ENCODE data around the gene PEAR1.
A peak's percentile ranks its signal among the peaks of the same experiment; 100 is the strongest.

Gene PEAR1

DNA sequence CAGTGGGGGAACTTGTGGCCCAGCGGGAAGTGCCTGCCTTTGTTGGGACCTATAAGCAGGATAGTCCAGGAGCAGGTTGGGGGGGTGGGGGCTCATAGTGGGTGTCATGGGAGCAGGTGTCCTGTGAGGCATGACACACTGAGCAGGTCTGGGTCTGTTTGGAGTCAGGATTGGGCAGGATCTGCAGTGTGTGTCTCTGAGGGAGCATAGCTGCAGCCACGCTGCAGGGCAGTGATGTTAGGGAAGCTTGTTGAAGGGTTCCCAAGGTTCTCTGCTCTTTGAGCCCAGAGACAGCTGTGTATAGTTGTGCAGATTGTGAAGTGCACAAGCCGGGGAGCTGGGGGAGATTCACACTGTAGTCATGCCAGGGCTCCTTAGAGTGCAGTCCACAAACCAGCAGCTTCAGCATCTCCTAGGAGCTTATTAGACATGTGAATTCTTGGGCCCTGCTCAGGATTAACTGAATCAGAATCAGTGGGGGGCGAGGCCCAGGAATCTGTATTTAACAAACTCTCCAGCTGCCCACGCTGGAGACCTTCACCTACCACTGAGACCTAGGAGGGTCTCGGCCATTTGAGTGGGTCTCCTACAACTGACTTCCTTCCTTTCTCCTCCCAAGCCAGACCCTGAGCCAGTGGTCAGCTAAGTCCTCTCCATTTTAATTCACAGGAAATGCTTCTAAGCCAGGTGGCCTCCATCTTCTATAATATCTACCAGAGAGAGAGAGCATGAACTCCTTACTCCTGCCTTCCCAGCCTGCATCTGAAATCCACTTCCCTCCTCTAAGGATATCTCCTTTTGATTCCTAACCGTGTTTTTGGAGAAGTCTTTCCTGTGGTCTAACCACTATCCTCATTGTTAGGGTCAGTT is 45.7 kb upstream of the PEAR1 start:
- H2BK120ac ChIP-seq (ENCODE audit: low read depth, low read length): no peak overlapping the region
- no peak overlapping the region for H2BK12ac ChIP-seq (ENCODE audit: low read length in 2 of 2)
- H3K27ac ChIP-seq (ENCODE audit: low read length, poor library complexity, severe bottlenecking): no peak overlapping the region
- no peak overlapping the region for H3K4ac ChIP-seq (ENCODE audit: low read depth in 1 of 2, low read length in 2 of 2)
- no peak overlapping the region for H4K91ac ChIP-seq (ENCODE audit: low read length)
- WGBS: 61% methylated on average over 7 of the region's 7 CpGs
- no peak overlapping the region for H3K4me3 ChIP-seq (ENCODE audit: insufficient read depth in 1 of 2, low read depth in 1 of 2, low read length in 2 of 2)
- H3K4me1 ChIP-seq (ENCODE audit: control insufficient read depth, insufficient read depth, low read depth, low read length): peaks cover 22% of the 10 kb centered on the region
- H3K14ac ChIP-seq (ENCODE audit: low read length in 2 of 2): no peak overlapping the region
- no peak for DNase-seq
- H3K27me3 ChIP-seq (ENCODE audit: control insufficient read depth in 1 of 2, insufficient read depth in 1 of 2, low read length in 2 of 2): peaks cover 76 to 80% of the 10 kb centered on the region in 2 experiments
- no peak overlapping the region for H3K23ac ChIP-seq (ENCODE audit: low read length in 2 of 2)
- H4K8ac ChIP-seq (ENCODE audit: low read length): no peak overlapping the region
- no peaks in the 10 kb centered on the region for H3K9me3 ChIP-seq (ENCODE audit: control insufficient read depth, low read length)
- H3K36me3 ChIP-seq (ENCODE audit: control insufficient read depth in 1 of 2, insufficient read depth in 2 of 2, low read depth in 1 of 2, low read length in 2 of 2): peaks cover 0 to 4% of the 10 kb centered on the region in 2 experiments
- no peaks in the 10 kb centered on the region for H3K79me1 ChIP-seq (replicated peaks; ENCODE audit: low read length, poor library complexity, severe bottlenecking)
- no peak overlapping the region for H2AFZ ChIP-seq (ENCODE audit: low read depth, low read length)
- H2AK5ac ChIP-seq (ENCODE audit: low read length, severe bottlenecking): no peak overlapping the region
- H3K18ac ChIP-seq (ENCODE audit: low read depth in 1 of 2, low read length in 2 of 2): no peak overlapping the region
- H2BK15ac ChIP-seq (ENCODE audit: low read depth, poor library complexity, severe bottlenecking): no peak overlapping the region
- H3K9ac ChIP-seq (ENCODE audit: low read length): no peak overlapping the region
- no peak overlapping the region for H3K4me2 ChIP-seq (ENCODE audit: low read length, poor library complexity, severe bottlenecking)
- no peak overlapping the region for H2BK5ac ChIP-seq (ENCODE audit: low read depth, low read length, poor library complexity, severe bottlenecking)

DNA sequence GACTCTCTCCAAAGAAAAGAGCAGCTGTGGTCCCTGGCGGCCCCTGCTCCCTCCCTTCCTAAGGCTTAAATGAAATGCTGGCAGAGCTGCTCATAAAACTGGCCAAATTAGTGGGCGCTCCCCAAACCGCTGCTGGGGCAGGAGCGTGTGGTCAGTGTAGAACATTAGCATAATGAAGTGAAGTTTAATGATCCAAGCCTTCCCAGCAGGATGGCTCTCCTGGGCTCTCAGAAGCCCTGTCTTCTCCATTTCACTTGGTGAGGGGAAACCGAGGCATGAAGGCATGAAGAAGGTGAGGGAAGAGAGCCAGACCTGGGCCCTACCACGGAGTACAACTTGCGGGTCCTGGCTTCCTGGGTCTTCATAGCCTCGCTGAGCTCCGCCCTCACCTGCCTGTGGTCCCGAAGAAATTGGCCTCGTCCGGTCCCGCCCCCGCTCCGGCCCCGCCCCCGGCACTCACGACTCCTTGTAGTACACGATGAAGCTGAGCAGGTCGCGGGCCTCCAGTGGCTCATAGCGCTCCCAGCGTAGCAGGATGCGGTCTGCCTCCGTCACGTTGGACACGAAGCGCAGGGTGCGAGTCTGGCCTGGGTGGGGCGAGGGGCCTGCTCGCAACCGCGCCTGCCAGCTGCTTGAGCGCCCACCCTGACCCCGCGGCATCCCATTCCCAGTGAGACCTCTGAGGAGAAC is 44.9 kb upstream of the PEAR1 start:
- H3K18ac ChIP-seq (ENCODE audit: low read depth in 1 of 2, low read length in 2 of 2): no peak overlapping the region
- no peak overlapping the region for H2BK120ac ChIP-seq (ENCODE audit: low read depth, low read length)
- H3K36me3 ChIP-seq (ENCODE audit: control insufficient read depth in 1 of 2, insufficient read depth in 2 of 2, low read depth in 1 of 2, low read length in 2 of 2): peaks cover 0 to 6% of the 10 kb centered on the region in 2 experiments
- H4K91ac ChIP-seq (ENCODE audit: low read length): no peak overlapping the region
- H2BK15ac ChIP-seq (ENCODE audit: low read depth, poor library complexity, severe bottlenecking): no peak overlapping the region
- H3K27me3 ChIP-seq (ENCODE audit: control insufficient read depth in 1 of 2, insufficient read depth in 1 of 2, low read length in 2 of 2): peaks cover 73 to 80% of the 10 kb centered on the region in 2 experiments
- no peak overlapping the region for H3K4me3 ChIP-seq (ENCODE audit: insufficient read depth in 1 of 2, low read depth in 1 of 2, low read length in 2 of 2)
- peaks cover 22% of the 10 kb centered on the region for H3K4me1 ChIP-seq (ENCODE audit: control insufficient read depth, insufficient read depth, low read depth, low read length)
- H3K9me3 ChIP-seq (ENCODE audit: control insufficient read depth, low read length): no peaks in the 10 kb centered on the region
- peak overlapping the region in 1 of 2 experiments; percentile 70 for H3K23ac ChIP-seq (ENCODE audit: low read length in 2 of 2)
- H3K9ac ChIP-seq (ENCODE audit: low read length): no peak overlapping the region
- no peak overlapping the region for H2BK12ac ChIP-seq (ENCODE audit: low read length in 2 of 2)
- no peak overlapping the region for H2AFZ ChIP-seq (ENCODE audit: low read depth, low read length)
- H3K79me1 ChIP-seq (replicated peaks; ENCODE audit: low read length, poor library complexity, severe bottlenecking): no peaks in the 10 kb centered on the region
- H3K4ac ChIP-seq (ENCODE audit: low read depth in 1 of 2, low read length in 2 of 2): no peak overlapping the region
- 10% methylated on average over 36 of the region's 36 CpGs for WGBS
- no peak for DNase-seq
- H2AK5ac ChIP-seq (ENCODE audit: low read length, severe bottlenecking): no peak overlapping the region
- no peak overlapping the region for H3K4me2 ChIP-seq (ENCODE audit: low read length, poor library complexity, severe bottlenecking)
- H2BK5ac ChIP-seq (ENCODE audit: low read depth, low read length, poor library complexity, severe bottlenecking): no peak overlapping the region
- no peak overlapping the region for H4K8ac ChIP-seq (ENCODE audit: low read length)
- peak overlapping the region in 1 of 2 experiments; percentile 72 for H3K14ac ChIP-seq (ENCODE audit: low read length in 2 of 2)
- no peak overlapping the region for H3K27ac ChIP-seq (ENCODE audit: low read length, poor library complexity, severe bottlenecking)

DNA sequence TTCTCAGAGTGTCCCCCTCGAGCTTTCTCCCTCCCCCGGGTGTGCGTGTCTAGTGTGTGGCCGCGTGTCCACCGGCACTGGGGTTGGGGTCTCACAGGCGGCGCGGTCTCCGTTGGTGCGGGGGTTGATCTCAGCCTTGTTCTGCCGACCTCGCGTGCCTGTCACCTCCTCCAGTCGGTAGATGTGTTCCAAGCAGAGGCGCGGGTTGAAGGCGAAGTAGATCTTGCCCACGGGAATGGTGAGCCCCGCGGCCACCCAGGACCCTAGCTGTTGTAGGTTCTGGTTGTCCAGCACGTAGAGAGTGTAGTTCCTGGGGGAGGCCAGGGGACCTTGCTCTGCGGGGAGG is 44.4 kb upstream of the PEAR1 start:
- Histone ChIP-seq H3K4me3 (ENCODE audit: insufficient read depth in 1 of 2, low read depth in 1 of 2, low read length in 2 of 2) (no peak overlapping the region), H3K23ac (ENCODE audit: low read length in 2 of 2) (peak overlapping the region in 1 of 2 experiments; percentile 70), H3K9ac (ENCODE audit: low read length) (no peak overlapping the region), H3K27ac (ENCODE audit: low read length, poor library complexity, severe bottlenecking) (no peak overlapping the region), H2BK15ac (ENCODE audit: low read depth, poor library complexity, severe bottlenecking) (no peak overlapping the region), H2AFZ (ENCODE audit: low read depth, low read length) (no peak overlapping the region), H2BK120ac (ENCODE audit: low read depth, low read length) (no peak overlapping the region), H3K36me3 (ENCODE audit: control insufficient read depth in 1 of 2, insufficient read depth in 2 of 2, low read depth in 1 of 2, low read length in 2 of 2) (peaks cover 0 to 9% of the 10 kb centered on the region in 2 experiments), H3K27me3 (ENCODE audit: control insufficient read depth in 1 of 2, insufficient read depth in 1 of 2, low read length in 2 of 2) (peaks cover 73 to 80% of the 10 kb centered on the region in 2 experiments), H3K9me3 (ENCODE audit: control insufficient read depth, low read length) (no peaks in the 10 kb centered on the region), H4K91ac (ENCODE audit: low read length) (no peak overlapping the region), H3K18ac (ENCODE audit: low read depth in 1 of 2, low read length in 2 of 2) (no peak overlapping the region), H2AK5ac (ENCODE audit: low read length, severe bottlenecking) (no peak overlapping the region), H3K14ac (ENCODE audit: low read length in 2 of 2) (peak overlapping the region in 1 of 2 experiments; percentile 72), H2BK5ac (ENCODE audit: low read depth, low read length, poor library complexity, severe bottlenecking) (no peak overlapping the region), H3K4me1 (ENCODE audit: control insufficient read depth, insufficient read depth, low read depth, low read length) (peaks cover 22% of the 10 kb centered on the region), H3K4me2 (ENCODE audit: low read length, poor library complexity, severe bottlenecking) (no peak overlapping the region), H4K8ac (ENCODE audit: low read length) (no peak overlapping the region), H3K79me1 (replicated peaks; ENCODE audit: low read length, poor library complexity, severe bottlenecking) (no peaks in the 10 kb centered on the region), H3K4ac (ENCODE audit: low read depth in 1 of 2, low read length in 2 of 2) (no peak overlapping the region), H2BK12ac (ENCODE audit: low read length in 2 of 2) (no peak overlapping the region)
- no peak for DNase-seq
- 24% methylated on average over 21 of the region's 23 CpGs for WGBS

DNA sequence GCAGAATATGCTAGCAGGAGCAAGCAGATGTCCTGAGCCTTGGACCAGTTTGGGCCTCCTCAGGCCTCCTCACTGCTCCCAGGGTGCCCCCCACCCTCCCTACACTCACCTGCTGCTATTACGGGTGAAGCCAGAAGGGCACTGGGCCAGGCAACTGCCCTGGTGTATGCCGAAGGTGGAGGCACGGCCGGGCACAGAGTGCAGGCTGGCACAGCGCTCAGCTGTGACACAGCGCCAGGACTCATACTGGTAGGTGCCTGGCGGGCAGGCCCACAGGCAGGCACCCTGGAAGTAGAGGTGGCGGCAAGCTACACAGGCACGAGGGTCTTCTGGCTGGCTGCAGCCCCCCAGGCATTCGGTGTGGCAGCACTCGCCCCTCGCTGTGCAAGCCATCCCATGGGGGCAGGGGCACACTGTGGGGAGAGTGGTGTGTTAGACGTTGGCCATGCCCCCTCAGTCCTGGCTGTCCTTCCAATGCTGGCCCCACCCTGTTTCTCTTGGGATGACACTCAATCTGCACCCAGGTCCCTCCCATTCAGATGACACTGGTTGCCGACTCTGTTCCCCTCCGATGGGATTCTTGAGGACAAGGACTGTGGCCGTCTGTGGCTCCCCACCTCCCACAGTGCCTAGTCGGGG is 41.6 kb upstream of the PEAR1 start:
- no peak overlapping the region for H3K27ac ChIP-seq (ENCODE audit: low read length, poor library complexity, severe bottlenecking)
- peak overlapping the region in 1 of 2 experiments; percentile 9 for H3K23ac ChIP-seq (ENCODE audit: low read length in 2 of 2)
- peak overlapping the region; percentile 18 for H4K91ac ChIP-seq (ENCODE audit: low read length)
- no peak overlapping the region for H3K18ac ChIP-seq (ENCODE audit: low read depth in 1 of 2, low read length in 2 of 2)
- no peak overlapping the region for H3K14ac ChIP-seq (ENCODE audit: low read length in 2 of 2)
- no peak overlapping the region for H2BK5ac ChIP-seq (ENCODE audit: low read depth, low read length, poor library complexity, severe bottlenecking)
- H3K4ac ChIP-seq (ENCODE audit: low read depth in 1 of 2, low read length in 2 of 2): no peak overlapping the region
- H3K4me3 ChIP-seq (ENCODE audit: insufficient read depth in 1 of 2, low read depth in 1 of 2, low read length in 2 of 2): no peak overlapping the region
- H3K79me1 ChIP-seq (replicated peaks; ENCODE audit: low read length, poor library complexity, severe bottlenecking): no peaks in the 10 kb centered on the region
- H3K9me3 ChIP-seq (ENCODE audit: control insufficient read depth, low read length): no peaks in the 10 kb centered on the region
- H3K27me3 ChIP-seq (ENCODE audit: control insufficient read depth in 1 of 2, insufficient read depth in 1 of 2, low read length in 2 of 2): peaks cover 60 to 63% of the 10 kb centered on the region in 2 experiments
- H2BK120ac ChIP-seq (ENCODE audit: low read depth, low read length): no peak overlapping the region
- H4K8ac ChIP-seq (ENCODE audit: low read length): peak overlapping the region; percentile 40
- H3K36me3 ChIP-seq (ENCODE audit: control insufficient read depth in 1 of 2, insufficient read depth in 2 of 2, low read depth in 1 of 2, low read length in 2 of 2): peaks cover 0 to 9% of the 10 kb centered on the region in 2 experiments
- WGBS: 86% methylated on average over 14 of the region's 17 CpGs
- no peak overlapping the region for H2BK12ac ChIP-seq (ENCODE audit: low read length in 2 of 2)
- no peak overlapping the region for H2AFZ ChIP-seq (ENCODE audit: low read depth, low read length)
- no peak overlapping the region for H3K9ac ChIP-seq (ENCODE audit: low read length)
- peaks cover 18% of the 10 kb centered on the region for H3K4me1 ChIP-seq (ENCODE audit: control insufficient read depth, insufficient read depth, low read depth, low read length)
- no peak for DNase-seq
- no peak overlapping the region for H2AK5ac ChIP-seq (ENCODE audit: low read length, severe bottlenecking)
- H3K4me2 ChIP-seq (ENCODE audit: low read length, poor library complexity, severe bottlenecking): no peak overlapping the region
- H2BK15ac ChIP-seq (ENCODE audit: low read depth, poor library complexity, severe bottlenecking): no peak overlapping the region

Data from mesenchymal stem cell (in vitro differentiated cells and primary cell).